Thoracic aorta (tissue), 2 donors: ENCODE data around the gene FBLN5. TPM values are rescaled to one million over a fixed set of nuclear protein-coding genes. Genes with fewer than 3 reads are reported as not detected.

Experiments
- ATAC-seq: fragments of 150-250 bp; one replicate; pipeline ENCODE4 v1.8.0; 2017; ENCODE audit warnings: low read depth; ENCODE audit not compliant: insufficient number of reproducible peaks, low FRiP score
- DNase-seq: peaks from one replicate; pipeline ENCODE4 v3.0.0-alpha.2; 2020; ENCODE audit warnings: low spot score
- H3K27ac ChIP-seq, 2 donors: fragments of 200-600 bp; sonication (generic); 1 replicate in 1 of 2; 2 replicates in 1 of 2; pipeline ENCODE4 v1.5.1; 2016; ENCODE audit warnings: mild to moderate bottlenecking in 2 of 2, moderate library complexity in 2 of 2
- H3K27me3 ChIP-seq: fragments of 200-600 bp; sonication (generic); replicated peaks from 2 replicates; pipeline ENCODE4 v1.6.0; 2016; ENCODE audit warnings: mild to moderate bottlenecking; ENCODE audit not compliant: insufficient read depth
- H3K36me3 ChIP-seq: fragments of 200-600 bp; sonication (generic); one replicate; pipeline ENCODE4 v1.5.1; 2016
- H3K4me1 ChIP-seq, 2 donors: fragments of 200-600 bp; sonication (generic); 1 replicate in 1 of 2; 2 replicates in 1 of 2; pipeline versions ENCODE4 v1.5.1 to v1.6.0; 2016; ENCODE audit warnings: low read depth in 2 of 2, mild to moderate bottlenecking in 1 of 2; ENCODE audit not compliant: control insufficient read depth in 1 of 2
- H3K4me3 ChIP-seq: fragments of 200-600 bp; sonication (generic); 2 replicates; pipeline ENCODE4 v1.5.1; 2016; ENCODE audit warnings: mild to moderate bottlenecking
- H3K9me3 ChIP-seq: fragments of 200-600 bp; sonication (generic); 2 replicates; pipeline ENCODE4 v1.5.1; 2016
- CTCF ChIP-seq: fragments of 200-600 bp; sonication (generic); IDR thresholded peaks from one replicate; pipeline ENCODE4 v1.5.1; 2019; ENCODE audit warnings: antibody characterized with exemption
- total RNA-seq, 2 donors: library from RNA; depleted of rRNA; stranded (reverse); fragments of >200 nt; gene quantifications; one replicate each; pipeline versions ENCODE4 v1.1.0 to v1.2.3, GENCODE V29; 2016

Gene FBLN5
- total RNA-seq, 2 donors from 2014 or later, result 824 to 1,103 TPM

GRCh38 chr14:91879196-91879595 lies 68.3 kb downstream of the FBLN5 start:
- no peak for DNase-seq
- peaks cover 78% of the 10 kb centered on the region for H3K36me3 ChIP-seq
- H3K9me3 ChIP-seq, result no peaks in the 10 kb centered on the region
- H3K4me3 ChIP-seq, result no peak overlapping the region
- H3K4me1 ChIP-seq, result peaks cover 21 to 66% of the 10 kb centered on the region in 2 donors
- peak overlapping the region; percentile 29 to 64 for H3K27ac ChIP-seq
- no peak for ATAC-seq
- H3K27me3 ChIP-seq, result no peaks in the 10 kb centered on the region
- TF ChIP-seq CTCF, result no peak

- H3K9me3 ChIP-seq, result no peaks in the 10 kb centered on the region
- TF ChIP-seq CTCF, result no peak
- DNase-seq, result no peak
- ATAC-seq, result no peak
- H3K36me3 ChIP-seq, result peaks cover 77% of the 10 kb centered on the region
- H3K27ac ChIP-seq, result peak overlapping the region; percentile 29 to 64
- H3K4me3 ChIP-seq, result no peak overlapping the region
- H3K27me3 ChIP-seq, result no peaks in the 10 kb centered on the region
- H3K4me1 ChIP-seq, result peaks cover 14 to 66% of the 10 kb centered on the region in 2 donors
Observed at GRCh38 chr14:91878274-91878673, 69.2 kb downstream of the FBLN5 start.

- Histone ChIP-seq H3K27ac (peak overlapping the region; percentile 14 to 57), H3K4me1 (peaks cover 17 to 64% of the 10 kb centered on the region in 2 donors), H3K9me3 (no peaks in the 10 kb centered on the region), H3K36me3 (peaks cover 69% of the 10 kb centered on the region), H3K27me3 (no peaks in the 10 kb centered on the region), H3K4me3 (no peak overlapping the region)
- no peak for ATAC-seq
- no peak for TF ChIP-seq CTCF
- no peak for DNase-seq
Observed at GRCh38 chr14:91877376-91877915, 70.0 kb downstream of the FBLN5 start.

- TF ChIP-seq CTCF, result no peak
- Histone ChIP-seq H3K27me3 (no peaks in the 10 kb centered on the region), H3K4me1 (peaks cover 26 to 71% of the 10 kb centered on the region in 2 donors), H3K36me3 (peaks cover 65% of the 10 kb centered on the region), H3K27ac (peak overlapping the region; percentile 77 to 86), H3K4me3 (no peak overlapping the region), H3K9me3 (no peaks in the 10 kb centered on the region)
- ATAC-seq (no peak), DNase-seq (no peak)
Observed at GRCh38 chr14:91876492-91876891, 71.0 kb downstream of the FBLN5 start.

GRCh38 chr14:91875525-91876286 lies 71.8 kb downstream of the FBLN5 start:
- ATAC-seq (no peak), DNase-seq (no peak)
- H3K36me3 ChIP-seq, result peaks cover 62% of the 10 kb centered on the region

More at GRCh38 chr14:91875525-91876286, 71.8 kb downstream of the FBLN5 start:
- H3K27ac ChIP-seq, result peak overlapping the region; percentile 77 to 86
- H3K4me1 ChIP-seq, result peaks cover 30 to 67% of the 10 kb centered on the region in 2 donors
- H3K27me3 ChIP-seq, result no peaks in the 10 kb centered on the region
- H3K9me3 ChIP-seq, result no peaks in the 10 kb centered on the region
- no peak for TF ChIP-seq CTCF
- no peak overlapping the region for H3K4me3 ChIP-seq
